HG03558 (cell line): Measurements from ENCODE around the gene SPATA31D4.
"Not testable (repeated sequence)": the region's sequence is repeated elsewhere in the genome, so short reads cannot be mapped to it uniquely, and the experiment has no call there.

Experiments used
- ATAC-seq: cut with Tn5 transposase; IDR thresholded peaks from one replicate; pipeline ENCODE4 v1.9.1; 2021; ENCODE audit warnings: moderate number of reproducible peaks; ENCODE audit not compliant: unreplicated experiment; ENCODE audit errors: extremely low read depth

Gene SPATA31D4

DNA sequence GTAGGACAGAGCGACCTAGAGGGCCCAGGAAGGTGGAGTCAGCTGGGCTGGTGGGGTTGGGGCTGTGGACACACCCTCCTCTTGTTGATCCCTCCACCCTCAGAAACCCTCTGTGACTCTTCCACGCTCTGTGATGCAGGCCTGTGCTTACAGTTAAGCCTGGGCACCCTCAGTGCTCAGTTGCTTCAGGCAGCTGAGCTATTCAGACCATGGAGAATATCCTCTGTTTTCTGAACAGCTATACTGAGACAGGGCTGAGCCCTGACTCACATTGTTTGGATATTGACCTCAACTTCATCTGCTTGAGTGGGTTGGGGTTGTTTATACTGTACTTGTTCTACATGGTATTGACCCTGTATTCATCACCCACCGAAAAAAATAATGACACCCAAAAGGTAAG lies at the start of gene SPATA31D4:
TSS of gene SPATA31D4 (plus strand) at position 124 of the 400 bp plus-strand sequence. CDS start at position 210, 86 bp downstream.
- ATAC-seq = not testable (repeated sequence)

- ATAC-seq = no peak
These were observed 49.7 kb upstream of the SPATA31D4 start for GRCh38 chr9:81878530-81878929.

GRCh38 chr9:81879501-81879916 lies 48.7 kb upstream of the SPATA31D4 start:
- ATAC-seq = no peak

DNA sequence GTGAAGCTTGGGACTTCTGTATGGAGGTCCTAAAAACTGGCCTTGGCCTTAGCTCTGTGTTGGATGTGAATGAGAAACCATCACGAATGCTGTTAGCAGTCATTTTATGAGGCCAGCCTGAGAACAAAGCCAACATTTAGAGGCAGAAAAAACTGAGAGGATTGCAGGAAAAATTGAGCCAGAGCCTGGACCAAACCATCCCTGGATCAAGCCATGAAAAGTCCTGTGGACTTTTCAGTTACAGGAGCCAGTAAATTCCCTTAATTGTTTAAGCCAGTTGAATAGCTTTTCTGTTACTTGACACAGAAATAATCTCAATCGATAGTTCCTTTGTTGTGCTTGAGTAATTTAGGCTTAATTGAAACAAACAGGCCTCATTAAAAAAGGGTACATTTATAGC lies 42.6 kb upstream of the SPATA31D4 start:
- ATAC-seq = no peak

GRCh38 chr9:81886665-81887064 lies 41.6 kb upstream of the SPATA31D4 start:
- ATAC-seq = no peak

DNA sequence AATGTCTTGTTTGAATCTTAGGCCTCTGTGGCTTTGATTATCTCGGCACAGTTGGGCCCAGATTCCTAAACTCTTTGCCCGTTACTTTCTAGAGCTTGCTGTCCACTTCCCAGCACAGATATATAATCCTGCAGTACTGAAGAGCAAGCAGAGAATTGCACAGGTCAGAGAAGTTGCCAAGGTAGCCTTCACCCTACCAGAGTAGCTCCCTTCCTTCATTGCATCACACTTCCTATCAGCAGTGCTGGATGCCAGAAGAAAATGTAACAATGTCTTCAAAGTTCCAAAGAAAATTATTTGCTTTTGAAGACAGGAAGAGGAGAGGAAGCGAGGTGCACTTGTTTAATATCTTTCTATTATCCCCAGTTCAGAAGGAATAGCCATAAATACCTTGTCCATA lies 38.1 kb upstream of the SPATA31D4 start:
- no peak for ATAC-seq

GRCh38 chr9:81892440-81892839 lies 35.8 kb upstream of the SPATA31D4 start:
- ATAC-seq = no peak

DNA sequence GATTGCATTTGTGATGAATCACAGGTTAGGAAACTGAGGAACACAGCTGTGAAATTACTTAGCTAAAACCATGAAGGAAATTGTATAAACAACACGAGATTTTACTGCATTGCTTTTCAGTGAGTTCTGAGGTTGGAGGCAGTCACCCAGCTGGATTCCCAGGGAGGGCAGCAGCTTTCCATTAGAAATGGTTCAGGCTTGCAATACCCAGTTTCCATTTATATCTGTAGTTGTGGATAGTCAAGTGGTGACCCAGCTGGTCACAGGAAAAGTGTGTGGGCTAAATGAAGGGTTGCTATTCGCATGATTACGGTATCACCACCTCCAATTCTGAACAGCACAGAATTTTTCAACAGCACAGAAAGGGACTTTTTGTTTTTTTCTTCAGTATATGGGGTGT lies 34.3 kb upstream of the SPATA31D4 start:
- ATAC-seq = no peak

- ATAC-seq = no peak
These were observed 33.3 kb upstream of the SPATA31D4 start for GRCh38 chr9:81894891-81895290.

DNA sequence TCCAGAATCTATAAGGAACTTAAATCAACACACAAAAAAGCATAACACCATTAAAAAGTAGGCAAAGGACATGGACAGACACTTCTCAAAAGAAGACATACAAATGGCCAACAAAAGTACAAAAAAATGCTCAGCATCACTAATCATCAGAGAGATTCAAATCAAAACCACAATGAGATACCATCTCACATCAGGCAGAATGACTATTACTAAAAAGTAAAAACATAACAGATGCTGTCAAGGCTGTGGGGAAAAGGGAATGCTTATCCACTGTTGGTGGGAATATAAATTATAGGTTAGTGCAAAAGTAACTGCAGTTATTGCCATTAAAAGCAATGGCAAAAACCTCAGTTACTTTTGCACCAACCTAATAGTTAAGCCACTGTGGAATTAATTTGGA lies 32.2 kb upstream of the SPATA31D4 start:
- ATAC-seq = no peak

DNA sequence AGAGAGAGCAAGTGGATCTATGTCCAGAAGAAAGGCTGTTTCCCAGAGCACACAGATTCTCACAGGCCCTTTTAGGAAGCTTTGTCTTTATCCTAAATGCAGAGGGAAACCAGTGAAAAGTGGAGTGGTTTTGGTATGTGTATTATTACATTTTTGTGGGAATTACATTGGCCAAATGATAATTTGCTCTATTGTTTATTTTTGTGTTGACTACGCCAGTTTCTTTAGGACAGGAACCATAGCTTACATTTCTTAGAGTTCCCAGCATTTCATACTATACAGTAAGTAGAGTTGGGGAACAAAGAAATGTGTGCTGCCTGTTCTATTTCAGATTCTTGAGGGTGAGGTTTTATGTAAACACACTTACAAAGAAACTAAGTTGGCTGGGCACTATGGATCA lies 29.4 kb upstream of the SPATA31D4 start:
- no peak for ATAC-seq

- ATAC-seq = no peak
These were observed 26.0 kb upstream of the SPATA31D4 start for GRCh38 chr9:81902196-81902595.

- ATAC-seq = no peak
These were observed 25.6 kb upstream of the SPATA31D4 start for GRCh38 chr9:81902626-81903025.

GRCh38 chr9:81906671-81907070 lies 21.6 kb upstream of the SPATA31D4 start:
- no peak for ATAC-seq

- ATAC-seq = no peak
These were observed 16.1 kb upstream of the SPATA31D4 start for GRCh38 chr9:81912135-81912534.

DNA sequence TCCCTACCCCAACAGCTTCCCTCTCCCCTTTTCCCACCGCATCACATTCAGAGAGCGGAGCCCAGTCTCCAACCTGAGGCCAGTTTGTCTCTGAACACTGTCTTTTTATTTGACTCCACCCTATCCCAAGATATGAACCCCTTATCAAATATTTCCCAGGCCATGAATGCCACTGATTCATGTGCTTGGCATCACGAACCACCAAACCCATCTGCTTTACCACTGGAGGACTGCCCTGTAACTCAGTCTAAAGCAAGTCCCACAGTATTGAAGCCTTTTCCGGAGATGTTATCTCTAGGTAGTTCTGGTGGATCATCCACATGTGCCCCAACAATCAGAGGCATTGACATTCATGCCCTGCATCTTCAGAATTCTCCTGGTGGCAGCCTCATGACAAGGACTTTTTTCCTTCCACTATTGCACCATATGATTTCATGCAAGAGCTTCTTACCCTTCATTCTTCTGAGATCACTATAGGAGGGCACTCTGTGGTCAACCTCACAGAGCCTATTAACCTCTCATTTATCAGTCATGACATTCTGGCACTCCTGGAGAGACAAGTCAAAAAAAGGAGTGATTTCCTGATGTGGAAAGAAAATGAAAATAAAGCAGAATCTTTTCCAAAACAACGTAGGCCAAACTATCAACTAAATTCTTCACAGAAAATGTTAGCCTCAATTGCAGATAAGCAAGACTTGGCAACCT lies 12.3 kb upstream of the SPATA31D4 start:
- ATAC-seq = no peak

- ATAC-seq = not testable (repeated sequence)
These were observed 9.7 kb upstream of the SPATA31D4 start for GRCh38 chr9:81918507-81918906.

DNA sequence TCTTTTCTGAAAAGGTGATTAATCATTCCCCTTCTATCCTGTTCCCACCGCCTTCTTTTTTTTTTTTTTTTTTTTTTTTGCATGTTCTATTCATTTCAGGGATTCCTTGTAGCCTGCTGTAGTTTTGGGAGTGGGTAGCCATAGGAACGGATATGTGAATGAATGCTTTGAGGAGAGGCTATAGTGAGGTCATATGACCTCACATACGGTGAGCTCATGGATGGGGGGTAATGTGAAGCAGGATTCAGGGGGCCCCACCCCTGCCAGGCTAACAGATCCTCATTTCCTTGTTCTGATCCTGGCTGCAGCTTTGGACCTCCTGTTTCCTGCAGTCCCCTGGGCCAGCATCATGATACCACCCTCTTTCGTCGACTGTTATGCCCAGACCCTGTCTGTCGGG lies 1.9 kb downstream of the SPATA31D4 start:
- ATAC-seq = not testable (repeated sequence)

DNA sequence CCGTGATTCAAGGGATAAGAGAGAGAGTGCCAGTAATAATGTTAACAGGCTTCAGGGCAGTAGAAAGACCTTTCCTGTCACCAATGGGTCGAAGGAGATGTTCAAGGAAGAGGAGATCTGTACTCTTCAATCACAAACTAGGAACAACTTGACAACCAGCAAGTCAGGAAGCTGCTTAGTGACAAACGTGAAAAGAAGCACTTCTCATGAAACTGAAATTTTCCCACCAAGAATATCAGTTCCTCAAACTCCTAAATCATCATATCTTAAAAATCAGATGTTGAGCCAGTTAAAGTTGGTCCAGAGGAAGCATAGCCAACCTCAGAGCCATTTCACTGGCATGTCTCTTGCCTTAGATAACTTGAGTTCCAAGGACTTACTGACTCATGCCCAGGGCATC lies 5.3 kb downstream of the SPATA31D4 start:
- ATAC-seq = not testable (repeated sequence)

DNA sequence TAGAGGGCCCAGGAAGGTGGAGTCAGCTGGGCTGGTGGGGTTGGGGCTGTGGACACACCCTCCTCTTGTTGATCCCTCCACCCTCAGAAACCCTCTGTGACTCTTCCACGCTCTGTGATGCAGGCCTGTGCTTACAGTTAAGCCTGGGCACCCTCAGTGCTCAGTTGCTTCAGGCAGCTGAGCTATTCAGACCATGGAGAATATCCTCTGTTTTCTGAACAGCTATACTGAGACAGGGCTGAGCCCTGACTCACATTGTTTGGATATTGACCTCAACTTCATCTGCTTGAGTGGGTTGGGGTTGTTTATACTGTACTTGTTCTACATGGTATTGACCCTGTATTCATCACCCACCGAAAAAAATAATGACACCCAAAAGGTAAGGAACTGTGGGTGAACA lies 15.2 kb downstream of the SPATA31D4 start, which contains the start of gene SPATA31D3:
TSS of gene SPATA31D3 (plus strand) at position 108 of the 400 bp plus-strand sequence. CDS start at position 194, 86 bp downstream.
- not testable (repeated sequence) for ATAC-seq

DNA sequence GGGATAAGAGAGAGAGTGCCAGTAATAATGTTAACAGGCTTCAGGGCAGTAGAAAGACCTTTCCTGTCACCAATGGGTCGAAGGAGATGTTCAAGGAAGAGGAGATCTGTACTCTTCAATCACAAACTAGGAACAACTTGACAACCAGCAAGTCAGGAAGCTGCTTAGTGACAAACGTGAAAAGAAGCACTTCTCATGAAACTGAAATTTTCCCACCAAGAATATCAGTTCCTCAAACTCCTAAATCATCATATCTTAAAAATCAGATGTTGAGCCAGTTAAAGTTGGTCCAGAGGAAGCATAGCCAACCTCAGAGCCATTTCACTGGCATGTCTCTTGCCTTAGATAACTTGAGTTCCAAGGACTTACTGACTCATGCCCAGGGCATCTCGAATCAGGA lies 20.4 kb downstream of the SPATA31D4 start:
- ATAC-seq = not testable (repeated sequence)

GRCh38 chr9:81953096-81953495 lies 24.9 kb downstream of the SPATA31D4 start:
- no peak for ATAC-seq
